NCI-H524 treated with DMSO at 0.1 percent for 48 hours (cell line): ENCODE results near the gene GNB1L.

Source experiments
- DNase-seq: peaks from one replicate; lab custom pipeline; 2025; lab: John Stamatoyannopoulos, UW

The GNB1L gene

GRCh38 chr22:19863571-19863970 is 8.9 kb upstream of the GNB1L start:
- DNase-seq = no peak

- no peak for DNase-seq
These were observed 8.1 kb upstream of the GNB1L start for GRCh38 chr22:19862619-19863246.

- DNase-seq = no peak
These were observed 5.3 kb upstream of the GNB1L start for GRCh38 chr22:19859861-19860510.

- no peak for DNase-seq
These were observed 2.7 kb upstream of the GNB1L start for GRCh38 chr22:19857382-19857781.

GRCh38 chr22:19855504-19856409 is 1.1 kb upstream of the GNB1L start:
- DNase-seq = no peak

- DNase-seq = no peak
These were observed 546 bp downstream of the GNB1L start for GRCh38 chr22:19853879-19854777.

GRCh38 chr22:19853058-19853878 is 1.4 kb downstream of the GNB1L start:
- DNase-seq = no peak

GRCh38 chr22:19852177-19852781 is 2.4 kb downstream of the GNB1L start:
- DNase-seq = peak; percentile 39

GRCh38 chr22:19851291-19852176 is 3.1 kb downstream of the GNB1L start:
- DNase-seq = no peak

GRCh38 chr22:19850763-19851109 is 3.9 kb downstream of the GNB1L start:
- DNase-seq = no peak

GRCh38 chr22:19849835-19850762 is 4.6 kb downstream of the GNB1L start:
- no peak for DNase-seq

- DNase-seq = no peak
These were observed 6.1 kb downstream of the GNB1L start for GRCh38 chr22:19848298-19849224.

GRCh38 chr22:19847345-19847632 is 7.4 kb downstream of the GNB1L start:
- DNase-seq = no peak

- no peak for DNase-seq
These were observed 7.9 kb downstream of the GNB1L start for GRCh38 chr22:19846620-19847344.

GRCh38 chr22:19845054-19845722 is 9.5 kb downstream of the GNB1L start:
- no peak for DNase-seq

GRCh38 chr22:19844377-19845053 is 10.2 kb downstream of the GNB1L start:
- no peak for DNase-seq
